ENCODE measurements around the gene CACNA1C. TPM values are rescaled to one million over a fixed set of nuclear protein-coding genes. Genes with fewer than 3 reads are reported as not detected.

Gene CACNA1C
- total and polyA plus RNA-seq, 2 of the 4 experiments (the other 2 are of a cell fraction) = 1.6 to 2.6 TPM

DNA sequence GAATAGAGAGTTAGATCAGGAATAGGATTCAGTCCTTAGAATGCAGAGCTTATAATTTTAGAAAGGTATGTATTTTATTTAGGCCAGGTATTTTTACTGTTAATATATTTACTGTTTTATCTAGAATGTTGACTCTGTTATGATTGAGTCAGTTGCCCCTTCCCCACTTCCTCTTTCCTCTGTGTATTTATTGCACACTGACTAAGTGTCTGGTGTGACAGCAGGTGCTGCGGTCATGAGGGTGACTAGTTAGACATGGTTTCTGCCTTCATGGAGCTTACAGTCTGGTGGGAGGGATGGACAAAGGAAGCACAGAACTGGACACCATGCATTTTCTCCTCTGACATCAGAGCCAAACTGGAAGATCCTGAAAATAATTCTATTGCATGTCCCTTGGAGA, 159.8 kb downstream of the CACNA1C start:
- no peak overlapping the region for H2BK120ac ChIP-seq (ENCODE audit: low read depth, low read length)
- no peak overlapping the region for H3K18ac ChIP-seq (ENCODE audit: low read depth, low read length)
- H3K9me1 ChIP-seq (ENCODE audit: insufficient read depth, low read length) = no peaks in the 10 kb centered on the region; the same call in none of the 2 replicates
- no peak overlapping the region for H4K91ac ChIP-seq (ENCODE audit: insufficient read depth, low read depth, low read length)
- no CpG with 5 or more reads among the region's 1 CpG for WGBS, 2 experiments (ENCODE audit: extremely low coverage in 2 of 2, insufficient read length in 1 of 2)
- H4K20me1 ChIP-seq (ENCODE audit: insufficient read depth, low read length) = no peaks in the 10 kb centered on the region
- in situ Hi-C loops (cut with MboI; ENCODE audit: low sequenced_read_pairs) (no loop called here), intact Hi-C loops (cut with micrococcal nuclease) (no loop called here), dilution Hi-C loops (cut with HindIII; ENCODE audit: low sequenced_read_pairs, unreplicated experiment) (no loop called here)
- no peak overlapping the region for H4K5ac ChIP-seq (ENCODE audit: low read depth, low read length)
- no peak overlapping the region for H3K27ac ChIP-seq (ENCODE audit: insufficient read depth, low read length)
- H3K36me3 ChIP-seq (ENCODE audit: control insufficient read depth, insufficient read depth, low read length) = peaks cover 3% of the 10 kb centered on the region; the same call in 1 of the 2 replicates
- peaks cover 16% of the 10 kb centered on the region for H3K4me1 ChIP-seq (ENCODE audit: control insufficient read depth, insufficient read depth, low read length)
- H3K56ac ChIP-seq (ENCODE audit: extremely low read depth, insufficient read depth, low read length) = no peak overlapping the region
- no peak overlapping the region for H3K4me2 ChIP-seq (ENCODE audit: low read depth, low read length)
- no peak overlapping the region for H3K23ac ChIP-seq (ENCODE audit: low read depth, low read length)
- ATAC-seq (ENCODE audit: low read depth) = no peak
- CTCF ChIA-PET = no interaction called here
- H3K27me3 ChIP-seq (ENCODE audit: control insufficient read depth, insufficient read depth, low read length) = no peaks in the 10 kb centered on the region
- H3K14ac ChIP-seq (replicated peaks; ENCODE audit: low read depth, low read length) = no peak overlapping the region
- 0 out of 4 replicates have a peak, but pooled peaks cover 0 to under 1% of the 10 kb centered on the region in 2 experiments for H3K79me1 ChIP-seq (ENCODE audit: low read depth in 1 of 2, low read length in 2 of 2)
- no peak for TF ChIP-seq RAD21 (IDR thresholded peaks at IDR 0.05; ENCODE audit: low read length)
- no peak for TF ChIP-seq SMC3 (IDR thresholded peaks at IDR 0.05; ENCODE audit: low read depth, low read length)
- no peak for TF ChIP-seq BHLHE40 (IDR thresholded peaks at IDR 0.05; ENCODE audit: low read depth, low read length)
- no peak for TF ChIP-seq FOS (IDR thresholded peaks at IDR 0.05; ENCODE audit: low read depth, low read length)
- no peak for TF ChIP-seq NFE2L2 (IDR thresholded peaks at IDR 0.05; ENCODE audit: low read depth, low read length)
- TF ChIP-seq POLR2A (IDR thresholded peaks at IDR 0.05; ENCODE audit: low read depth, low read length) = no peak
- TF ChIP-seq, protein P1, sequence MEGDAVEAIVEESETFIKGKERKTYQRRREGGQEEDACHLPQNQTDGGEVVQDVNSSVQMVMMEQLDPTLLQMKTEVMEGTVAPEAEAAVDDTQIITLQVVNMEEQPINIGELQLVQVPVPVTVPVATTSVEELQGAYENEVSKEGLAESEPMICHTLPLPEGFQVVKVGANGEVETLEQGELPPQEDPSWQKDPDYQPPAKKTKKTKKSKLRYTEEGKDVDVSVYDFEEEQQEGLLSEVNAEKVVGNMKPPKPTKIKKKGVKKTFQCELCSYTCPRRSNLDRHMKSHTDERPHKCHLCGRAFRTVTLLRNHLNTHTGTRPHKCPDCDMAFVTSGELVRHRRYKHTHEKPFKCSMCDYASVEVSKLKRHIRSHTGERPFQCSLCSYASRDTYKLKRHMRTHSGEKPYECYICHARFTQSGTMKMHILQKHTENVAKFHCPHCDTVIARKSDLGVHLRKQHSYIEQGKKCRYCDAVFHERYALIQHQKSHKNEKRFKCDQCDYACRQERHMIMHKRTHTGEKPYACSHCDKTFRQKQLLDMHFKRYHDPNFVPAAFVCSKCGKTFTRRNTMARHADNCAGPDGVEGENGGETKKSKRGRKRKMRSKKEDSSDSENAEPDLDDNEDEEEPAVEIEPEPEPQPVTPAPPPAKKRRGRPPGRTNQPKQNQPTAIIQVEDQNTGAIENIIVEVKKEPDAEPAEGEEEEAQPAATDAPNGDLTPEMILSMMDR (conservative IDR thresholded peaks at IDR 0.05; ENCODE audit: low read depth, low read length) = no peak
- no peak for TF ChIP-seq MAFK (IDR thresholded peaks at IDR 0.05; ENCODE audit: low read depth, low read length)
- TF ChIP-seq MXI1 (IDR thresholded peaks at IDR 0.05; ENCODE audit: borderline replicate concordance, low read depth, low read length) = no peak
- TF ChIP-seq, protein P2, sequence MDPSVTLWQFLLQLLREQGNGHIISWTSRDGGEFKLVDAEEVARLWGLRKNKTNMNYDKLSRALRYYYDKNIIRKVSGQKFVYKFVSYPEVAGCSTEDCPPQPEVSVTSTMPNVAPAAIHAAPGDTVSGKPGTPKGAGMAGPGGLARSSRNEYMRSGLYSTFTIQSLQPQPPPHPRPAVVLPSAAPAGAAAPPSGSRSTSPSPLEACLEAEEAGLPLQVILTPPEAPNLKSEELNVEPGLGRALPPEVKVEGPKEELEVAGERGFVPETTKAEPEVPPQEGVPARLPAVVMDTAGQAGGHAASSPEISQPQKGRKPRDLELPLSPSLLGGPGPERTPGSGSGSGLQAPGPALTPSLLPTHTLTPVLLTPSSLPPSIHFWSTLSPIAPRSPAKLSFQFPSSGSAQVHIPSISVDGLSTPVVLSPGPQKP (IDR thresholded peaks at IDR 0.05; ENCODE audit: borderline replicate concordance, low read depth, low read length) = no peak
- TF ChIP-seq RCOR1 (IDR thresholded peaks at IDR 0.05; ENCODE audit: insufficient replicate concordance, low read length) = no peak
- no peak for DNase-seq
- no peak overlapping the region for H3K9ac ChIP-seq (ENCODE audit: low read depth, low read length)
- H2BK20ac ChIP-seq (ENCODE audit: low read depth, low read length) = no peak overlapping the region
- H3K4ac ChIP-seq (ENCODE audit: low read depth, low read length) = no peak overlapping the region
- no peaks in the 10 kb centered on the region for H3K9me3 ChIP-seq (ENCODE audit: control insufficient read depth, insufficient read depth, low read length)
- H2AK9ac ChIP-seq (replicated peaks; ENCODE audit: low read depth, low read length, poor library complexity) = peak overlapping the region; percentile 33
- POLR2A ChIA-PET (ENCODE audit: unreplicated experiment) = interaction anchor here (0.6 kb wide), 1 partner anchor 113 kb away, joined by 3 read pairs; no protein-coding TSS in a partner anchor
- H3K4me3 ChIP-seq (ENCODE audit: insufficient read depth, low read depth, low read length) = no peak overlapping the region
- H2AFZ ChIP-seq (replicated peaks; ENCODE audit: low read length, poor library complexity) = no peak overlapping the region
- no peak overlapping the region for H2AK5ac ChIP-seq (ENCODE audit: low read depth, low read length)
- H2BK5ac ChIP-seq (ENCODE audit: low read depth, low read length, poor library complexity, severe bottlenecking) = no peak overlapping the region
- H2BK15ac ChIP-seq (ENCODE audit: low read depth, low read length) = no peak overlapping the region
- no TSS peak for BruUV-seq (replicated peaks)
- H4K8ac ChIP-seq (ENCODE audit: low read depth in 2 of 2, low read length in 2 of 2) = no peak overlapping the region

Measured in IMR-90 (cell line).